GM21528 (cell line): Measurements from ENCODE around the gene TXNDC12.
A peak's percentile ranks its signal among the peaks of the same experiment; 100 is the strongest.

Experiments
- ATAC-seq: cut with Tn5 transposase; IDR thresholded peaks from one replicate; pipeline ENCODE4 v1.9.1; 2021; ENCODE audit warnings: mild to moderate bottlenecking, moderate library complexity; ENCODE audit not compliant: unreplicated experiment, low FRiP score

The TXNDC12 gene

GRCh38 chr1:52002038-52002917 lies 52.7 kb downstream of the TXNDC12 start:
- ATAC-seq = peak; percentile 70

DNA sequence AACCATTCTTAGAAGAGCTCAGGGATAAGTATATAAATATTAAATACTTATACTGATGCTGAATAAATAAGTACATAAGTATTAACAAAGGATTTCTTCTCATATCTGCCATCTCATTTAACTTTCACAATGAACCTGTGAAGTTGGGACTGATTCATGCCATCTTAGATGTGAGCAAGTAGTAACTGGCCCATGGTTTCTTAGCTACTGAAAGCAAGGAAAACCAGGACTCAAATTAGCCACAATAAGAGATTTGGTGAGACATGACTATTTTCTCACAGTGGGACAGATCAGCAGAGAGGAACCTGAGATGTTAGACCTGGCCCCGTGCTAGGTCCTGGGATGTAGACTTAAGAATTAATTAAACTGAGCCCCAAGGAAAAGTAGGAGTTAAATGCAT lies 56.3 kb downstream of the TXNDC12 start:
- no peak for ATAC-seq

DNA sequence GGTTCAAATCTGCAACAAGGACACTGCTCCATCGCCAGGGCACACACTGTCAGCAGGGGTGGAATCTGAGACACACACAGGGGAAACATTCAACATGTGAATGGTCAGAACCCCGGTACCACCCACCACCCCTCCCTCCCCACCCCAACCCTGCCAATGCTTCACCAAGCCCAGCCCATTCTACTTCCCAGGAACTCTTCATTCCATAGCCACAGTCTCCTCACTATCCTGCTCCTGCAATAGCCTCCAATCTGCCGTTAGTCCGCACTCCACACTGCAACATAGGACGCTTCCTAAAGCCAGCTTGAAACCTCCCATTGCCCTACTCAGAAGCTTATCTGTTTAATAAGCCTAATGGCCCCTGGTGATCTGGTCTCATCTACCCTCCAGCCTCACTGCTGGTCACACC lies 57.0 kb downstream of the TXNDC12 start:
- no peak for ATAC-seq

DNA sequence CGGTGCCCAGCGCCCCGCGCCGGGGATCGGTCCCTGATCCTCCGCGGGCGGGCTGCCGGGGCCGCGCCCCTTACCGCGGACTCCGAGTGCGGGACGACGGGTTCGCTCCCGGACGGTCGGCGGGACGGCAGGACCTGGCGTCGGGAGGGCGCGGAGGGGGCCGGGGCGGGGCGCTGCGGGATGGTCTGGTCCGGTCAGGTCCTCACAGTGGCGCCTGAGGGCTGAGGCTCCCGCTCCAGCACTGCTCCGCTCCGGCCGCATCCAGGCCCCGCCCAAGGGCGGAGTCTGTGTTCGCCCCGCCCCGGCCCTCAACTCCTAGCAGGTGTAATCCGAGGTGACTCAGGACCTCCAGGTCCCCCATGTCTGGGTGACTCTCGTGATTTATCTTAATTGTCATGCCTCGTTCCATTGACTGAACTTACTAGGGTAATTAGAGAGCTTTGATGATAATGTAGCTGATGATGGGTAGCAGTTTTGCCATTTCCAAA lies 64.5 kb downstream of the TXNDC12 start, which contains the start of gene RAB3B:
TSS of gene RAB3B (minus strand) at position 223 of the 488 bp plus-strand sequence. CDS start 13,583 bp downstream, outside the sequence.
- ATAC-seq = no peak

GRCh38 chr1:51989582-51990477 lies 65.2 kb downstream of the TXNDC12 start:
- ATAC-seq = no peak

DNA sequence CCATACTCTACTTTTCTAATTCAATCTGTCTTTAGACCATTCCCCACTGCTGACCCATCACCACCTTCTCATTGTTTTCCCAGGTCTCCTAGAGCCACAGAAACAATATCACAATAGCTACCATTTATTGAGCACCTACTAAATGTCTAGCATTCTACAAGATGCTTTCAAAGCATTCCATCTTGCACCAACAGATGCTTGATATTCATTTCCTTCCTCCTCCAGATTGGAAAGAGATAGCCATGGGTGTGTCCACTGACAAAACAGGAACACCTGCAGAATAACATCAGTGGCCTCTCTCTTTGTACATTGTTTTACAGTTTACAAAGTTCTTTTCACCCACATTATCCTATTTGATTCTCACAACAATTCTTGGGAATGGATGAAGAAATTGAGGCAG lies 66.7 kb downstream of the TXNDC12 start:
- ATAC-seq = no peak

DNA sequence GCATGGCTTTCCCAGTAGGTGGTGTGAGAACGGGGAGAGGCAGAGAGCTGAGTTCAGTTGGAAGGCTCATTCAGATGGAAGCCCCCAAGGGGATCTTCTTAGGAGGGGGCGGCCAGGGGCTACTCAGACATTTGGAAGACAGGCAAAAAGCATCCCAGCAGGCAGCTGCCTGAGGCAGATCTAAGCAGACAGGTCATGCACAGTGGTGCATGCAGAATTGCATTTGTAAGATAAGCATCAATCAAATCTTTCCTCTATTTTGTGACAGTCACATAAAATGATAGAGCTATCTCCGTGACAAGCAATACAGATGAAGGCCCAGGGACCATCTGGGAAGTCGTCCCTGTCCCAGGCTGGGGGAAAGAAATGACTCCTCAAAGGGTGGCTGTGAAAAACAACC lies 68.3 kb downstream of the TXNDC12 start:
- ATAC-seq = no peak

DNA sequence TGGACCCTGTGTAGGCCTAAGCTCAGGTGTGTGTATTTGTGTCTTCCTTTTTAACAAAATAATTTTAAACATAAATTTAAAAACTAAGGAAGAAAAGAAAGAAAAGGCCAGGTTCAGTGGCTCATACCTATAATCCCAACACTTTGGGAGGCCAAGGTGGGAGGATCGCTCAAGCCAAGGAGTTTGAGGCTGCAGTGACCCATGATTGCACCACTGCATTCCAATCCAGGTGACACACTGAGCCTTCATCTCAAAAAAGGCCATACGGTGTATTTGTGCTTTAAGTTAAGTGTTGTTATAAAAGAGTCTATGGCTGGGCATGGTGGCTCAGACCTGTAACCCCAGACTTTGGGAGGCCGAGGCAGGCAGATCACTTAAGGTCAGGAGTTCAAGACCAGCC lies 72.8 kb downstream of the TXNDC12 start:
- no peak for ATAC-seq

DNA sequence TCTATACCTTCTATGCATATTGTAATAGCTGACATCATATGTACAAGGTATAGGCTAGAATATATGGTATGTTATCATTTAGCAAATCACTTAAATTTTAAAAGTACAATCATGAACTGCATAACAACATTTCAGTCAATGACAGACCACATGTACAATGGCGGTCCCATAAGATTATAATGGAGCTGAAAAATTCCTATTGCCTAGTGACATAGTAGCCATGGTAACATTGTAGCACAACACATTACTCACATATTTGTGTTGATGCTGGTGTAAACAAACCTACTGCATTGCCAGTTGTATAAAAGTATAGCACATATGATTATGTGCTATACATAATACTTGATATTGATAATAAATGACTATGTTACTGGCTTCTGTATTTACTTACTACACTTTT lies 73.4 kb downstream of the TXNDC12 start:
- no peak for ATAC-seq

GRCh38 chr1:51978099-51978498 lies 76.9 kb downstream of the TXNDC12 start:
- no peak for ATAC-seq

DNA sequence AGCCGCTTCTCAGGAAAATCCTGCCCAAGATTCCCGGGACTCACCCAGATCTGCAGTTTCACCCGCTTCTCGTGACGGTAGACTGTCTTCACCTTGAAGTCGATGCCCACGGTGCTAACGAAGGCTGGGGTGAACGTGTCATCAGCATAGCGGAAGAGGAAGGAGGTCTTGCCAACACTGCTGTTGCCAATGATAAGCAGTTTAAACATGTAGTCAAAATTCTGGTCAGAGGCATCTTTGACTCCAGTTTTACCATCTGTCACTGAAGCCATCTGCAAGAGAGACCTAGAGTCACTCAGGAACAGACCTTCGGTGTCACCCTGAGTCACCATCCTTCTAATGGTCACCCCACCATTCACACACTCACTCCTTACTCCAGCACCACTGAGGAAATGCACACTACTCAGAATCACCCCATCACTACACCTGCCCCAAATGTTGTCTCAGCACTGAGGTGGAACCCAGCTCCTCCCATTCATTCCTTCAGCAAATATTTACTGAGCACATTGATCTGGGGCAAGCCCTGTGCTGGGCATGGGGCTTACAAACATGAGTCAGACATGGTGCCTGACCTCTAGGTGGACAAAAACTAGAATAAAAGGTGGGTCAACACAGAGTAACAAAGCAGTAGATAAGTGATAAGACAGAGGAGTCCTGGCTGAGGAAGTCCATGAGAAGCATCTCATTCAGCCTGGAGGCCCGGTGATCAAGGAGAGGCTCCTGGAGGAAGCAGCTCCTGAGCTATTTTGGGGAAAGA lies 78.0 kb downstream of the TXNDC12 start:
- ATAC-seq = no peak

- ATAC-seq = no peak
Measured at GRCh38 chr1:51973587-51974474, 81.2 kb downstream of the TXNDC12 start.
